Caco-2 (cell line): Measurements from ENCODE around the gene OR7C2. TPM values are rescaled to one million over a fixed set of nuclear protein-coding genes. Genes with fewer than 3 reads are reported as not detected.
"Not testable (repeated sequence)": the region's sequence is repeated elsewhere in the genome, so short reads cannot be mapped to it uniquely, and the experiment has no call there.

ENCODE experiments used
- BruUV-seq: library from RNA; stranded (reverse); fragments of 400-500 nt; replicated peaks from 2 replicates; lab custom pipeline; 2021; lab: Mats Ljungman, UMichigan
- CTCF ChIA-PET: fragments of 300-600 bp; sonication (Branson Sonifier 250); formaldehyde crosslinking; loops from one replicate; lab custom pipeline; 2022; ENCODE audit warnings: antibody characterized with exemption; lab: Charles Lee
- POLR2A ChIA-PET: fragments of 300-600 bp; sonication (Branson Sonifier 250); formaldehyde crosslinking; loops from one replicate; lab custom pipeline; 2022; ENCODE audit warnings: antibody characterized with exemption; lab: Charles Lee
- DNase-seq, 2 experiments: peaks; one replicate each; pipeline versions ENCODE4 v3.0.0 to v3.0.0-alpha.2; 2020 to 2022
- H3K27me3 ChIP-seq: replicated peaks from 2 replicates; pipeline ENCODE4 v1.6.0; 2011; ENCODE audit warnings: low read length; ENCODE audit not compliant: control insufficient read depth, insufficient read depth
- H3K36me3 ChIP-seq: 2 replicates; pipeline ENCODE4 v1.5.1; 2011; ENCODE audit warnings: low read length; ENCODE audit not compliant: control insufficient read depth, insufficient read depth
- H3K4me1 ChIP-seq: fragments of 250-450 bp; sonication (Bioruptor Pico); 2 replicates; pipeline ENCODE4 v1.5.1; 2020; ENCODE audit warnings: mild to moderate bottlenecking
- H3K4me3 ChIP-seq: 2 replicates; pipeline ENCODE4 v1.5.1; 2011; ENCODE audit warnings: low read depth, mild to moderate bottlenecking, control low read depth, low read length
- H3K9me3 ChIP-seq: fragments of 250-450 bp; sonication (Bioruptor Pico); 2 replicates; pipeline ENCODE4 v1.5.1; 2020; ENCODE audit warnings: mild to moderate bottlenecking, moderate library complexity
- H3K27ac Mint-ChIP-seq: one replicate; pipeline ENCODE4 v1.8.0; 2022; ENCODE audit warnings: mixed read lengths; ENCODE audit not compliant: unreplicated experiment
- H3K27me3 Mint-ChIP-seq: one replicate; pipeline ENCODE4 v1.8.0; 2022; ENCODE audit warnings: mixed read lengths; ENCODE audit not compliant: insufficient read depth, unreplicated experiment
- H3K36me3 Mint-ChIP-seq: one replicate; pipeline ENCODE4 v1.8.0; 2022; ENCODE audit warnings: mild to moderate bottlenecking, mixed read lengths; ENCODE audit not compliant: insufficient read depth, unreplicated experiment
- H3K4me1 Mint-ChIP-seq: one replicate; pipeline ENCODE4 v1.8.0; 2022; ENCODE audit warnings: low read depth, mixed read lengths; ENCODE audit not compliant: unreplicated experiment
- H3K4me3 Mint-ChIP-seq: one replicate; pipeline ENCODE4 v1.8.0; 2022; ENCODE audit warnings: mild to moderate bottlenecking, moderate library complexity, mixed read lengths; ENCODE audit not compliant: unreplicated experiment
- H3K9me3 Mint-ChIP-seq: one replicate; pipeline ENCODE4 v1.8.0; 2022; ENCODE audit warnings: mixed read lengths; ENCODE audit not compliant: unreplicated experiment
- intact Hi-C: fragments of 100-400 bp; cut with micrococcal nuclease; formaldehyde crosslinking; loops from one replicate; pipeline ENCODE4 v1.10.0; 2022; ENCODE audit not compliant: unreplicated experiment
- total RNA-seq: library from RNA; stranded (reverse); gene quantifications from 2 replicates; pipeline ENCODE4 v1.2.3, GENCODE V29; 2022
- TF ChIP-seq, protein P1 (sequence below), 2 experiments: fragments of 200-600 bp in 1 of 2; IDR thresholded peaks; 1 replicate in 1 of 2; 2 replicates in 1 of 2; pipeline versions ENCODE4 v1.5.1 to v1.8.0; 2011 to 2022; ENCODE audit warnings: antibody characterized with exemption in 1 of 2, control low read depth in 1 of 2, inconsistent platforms in 1 of 2, low read depth in 1 of 2, low read length in 1 of 2, mild to moderate bottlenecking in 1 of 2, moderate library complexity in 1 of 2; ENCODE audit not compliant: insufficient read depth in 1 of 2, severe bottlenecking in 1 of 2, unreplicated experiment in 1 of 2

Gene OR7C2
- total RNA-seq, 1 experiment from 2014 or later: not detected

DNA sequence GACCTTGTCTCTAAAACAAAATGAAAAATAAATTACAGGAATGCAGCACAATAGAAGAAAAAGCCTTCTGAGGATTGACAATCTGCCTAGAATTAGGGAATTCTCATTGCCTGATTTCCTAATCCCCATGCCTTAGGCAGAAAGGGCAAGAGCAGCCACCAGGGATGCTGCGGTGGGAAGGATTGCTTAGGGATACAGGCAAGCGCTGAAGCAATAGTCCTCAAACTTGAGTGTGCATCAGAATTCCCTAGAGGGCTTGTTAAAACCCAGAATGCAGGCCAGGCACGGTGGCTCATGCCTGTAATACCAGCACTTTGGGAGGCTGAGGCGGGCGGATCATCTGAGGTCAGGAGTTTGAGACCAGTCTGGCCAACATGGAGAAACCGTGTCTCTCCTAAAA, 1.0 kb upstream of the OR7C2 start:
- no TSS peak for BruUV-seq
- peaks cover 12% of the 10 kb centered on the region for H3K27me3 Mint-ChIP-seq
- no peaks in the 10 kb centered on the region for H3K9me3 ChIP-seq
- H3K4me1 Mint-ChIP-seq: no peaks in the 10 kb centered on the region
- H3K4me3 Mint-ChIP-seq: no peak overlapping the region
- H3K27ac Mint-ChIP-seq: no peak overlapping the region
- H3K9me3 Mint-ChIP-seq: peaks cover 10% of the 10 kb centered on the region
- CTCF ChIA-PET: no interaction called here
- TF ChIP-seq, protein P1, sequence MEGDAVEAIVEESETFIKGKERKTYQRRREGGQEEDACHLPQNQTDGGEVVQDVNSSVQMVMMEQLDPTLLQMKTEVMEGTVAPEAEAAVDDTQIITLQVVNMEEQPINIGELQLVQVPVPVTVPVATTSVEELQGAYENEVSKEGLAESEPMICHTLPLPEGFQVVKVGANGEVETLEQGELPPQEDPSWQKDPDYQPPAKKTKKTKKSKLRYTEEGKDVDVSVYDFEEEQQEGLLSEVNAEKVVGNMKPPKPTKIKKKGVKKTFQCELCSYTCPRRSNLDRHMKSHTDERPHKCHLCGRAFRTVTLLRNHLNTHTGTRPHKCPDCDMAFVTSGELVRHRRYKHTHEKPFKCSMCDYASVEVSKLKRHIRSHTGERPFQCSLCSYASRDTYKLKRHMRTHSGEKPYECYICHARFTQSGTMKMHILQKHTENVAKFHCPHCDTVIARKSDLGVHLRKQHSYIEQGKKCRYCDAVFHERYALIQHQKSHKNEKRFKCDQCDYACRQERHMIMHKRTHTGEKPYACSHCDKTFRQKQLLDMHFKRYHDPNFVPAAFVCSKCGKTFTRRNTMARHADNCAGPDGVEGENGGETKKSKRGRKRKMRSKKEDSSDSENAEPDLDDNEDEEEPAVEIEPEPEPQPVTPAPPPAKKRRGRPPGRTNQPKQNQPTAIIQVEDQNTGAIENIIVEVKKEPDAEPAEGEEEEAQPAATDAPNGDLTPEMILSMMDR (IDR thresholded peaks at IDR 0.05; ENCODE audit: insufficient read depth in 1 of 2, low read depth in 1 of 2, low read length in 1 of 2, severe bottlenecking in 1 of 2, unreplicated experiment in 1 of 2): no peak
- intact Hi-C loops: no loop called here
- H3K27me3 ChIP-seq: no peaks in the 10 kb centered on the region
- no peaks in the 10 kb centered on the region for H3K4me1 ChIP-seq
- peaks cover 6% of the 10 kb centered on the region for H3K36me3 Mint-ChIP-seq
- no peak overlapping the region for H3K4me3 ChIP-seq
- H3K36me3 ChIP-seq: no peaks in the 10 kb centered on the region
- POLR2A ChIA-PET: no interaction called here
- DNase-seq: no peak

DNA sequence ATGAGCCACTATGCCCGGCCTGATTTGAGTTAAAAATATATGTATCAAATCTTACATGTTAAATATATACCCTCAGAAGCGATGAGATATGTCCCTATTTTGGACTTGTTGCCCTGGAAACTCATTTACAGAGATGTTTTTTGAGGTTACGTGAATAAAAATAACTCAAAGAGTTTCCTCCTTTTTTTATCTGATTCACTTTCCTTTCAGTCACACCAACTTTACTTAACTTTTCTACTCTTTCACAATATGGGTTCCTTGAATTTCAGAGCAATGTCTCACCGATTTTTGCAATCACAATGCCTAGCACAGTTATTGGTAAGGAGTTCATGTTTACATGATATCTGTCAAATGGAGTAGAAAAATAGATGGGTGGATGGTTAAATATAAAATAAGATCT, 2.3 kb downstream of the OR7C2 start:
- POLR2A ChIA-PET: no interaction called here

DNA sequence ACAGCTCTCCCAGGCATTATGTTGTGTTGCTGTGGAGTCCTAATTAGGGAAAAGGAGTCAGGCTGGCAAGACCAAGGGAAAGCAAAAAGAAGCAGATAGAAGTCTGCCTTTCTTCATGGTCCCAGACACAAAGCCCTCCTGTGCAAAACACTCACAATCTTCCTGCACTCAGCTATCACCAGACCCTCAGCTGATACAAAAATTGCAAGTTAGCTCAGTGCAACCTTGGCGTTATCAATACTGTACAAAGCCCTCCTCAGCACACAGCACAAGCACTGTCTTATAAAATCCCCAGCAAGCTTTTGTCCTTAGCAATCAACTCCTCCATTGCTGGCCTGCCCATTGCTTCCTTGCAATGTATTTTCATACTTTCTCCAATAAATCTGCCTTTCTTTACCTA, 3.2 kb downstream of the OR7C2 start:
- Histone ChIP-seq H3K4me1 (no peaks in the 10 kb centered on the region), H3K27me3 (no peaks in the 10 kb centered on the region), H3K4me3 (no peak overlapping the region), H3K9me3 (no peaks in the 10 kb centered on the region), H3K36me3 (no peaks in the 10 kb centered on the region)
- DNase-seq: no peak
- peaks cover 20% of the 10 kb centered on the region for H3K9me3 Mint-ChIP-seq
- no peak overlapping the region for H3K27ac Mint-ChIP-seq
- H3K36me3 Mint-ChIP-seq: peaks cover 6% of the 10 kb centered on the region
- H3K4me3 Mint-ChIP-seq: no peak overlapping the region
- TF ChIP-seq, protein P1 (IDR thresholded peaks at IDR 0.05; ENCODE audit: insufficient read depth in 1 of 2, low read depth in 1 of 2, low read length in 1 of 2, severe bottlenecking in 1 of 2, unreplicated experiment in 1 of 2): no peak
- H3K4me1 Mint-ChIP-seq: no peaks in the 10 kb centered on the region
- ChIA-PET POLR2A (no interaction called here), CTCF (interaction anchor here (0.6 kb wide), 1 partner anchor 1494 kb away, joined by 3 read pairs; no protein-coding TSS in a partner anchor)
- BruUV-seq: no TSS peak
- intact Hi-C loops: no loop called here
- peaks cover 18% of the 10 kb centered on the region for H3K27me3 Mint-ChIP-seq

More for the DNA sequence above, 2.3 kb downstream of the OR7C2 start:
- intact Hi-C loops: no loop called here
- no peak overlapping the region for H3K4me3 ChIP-seq
- TF ChIP-seq, protein P1 (IDR thresholded peaks at IDR 0.05; ENCODE audit: insufficient read depth in 1 of 2, low read depth in 1 of 2, low read length in 1 of 2, severe bottlenecking in 1 of 2, unreplicated experiment in 1 of 2): no peak
- CTCF ChIA-PET: no interaction called here
- Mint-ChIP-seq H3K27me3 (peaks cover 18% of the 10 kb centered on the region), H3K4me3 (no peak overlapping the region), H3K27ac (no peak overlapping the region), H3K36me3 (peaks cover 6% of the 10 kb centered on the region), H3K9me3 (peaks cover 20% of the 10 kb centered on the region), H3K4me1 (no peaks in the 10 kb centered on the region)
- BruUV-seq: no TSS peak
- no peaks in the 10 kb centered on the region for H3K36me3 ChIP-seq
- H3K4me1 ChIP-seq: no peaks in the 10 kb centered on the region
- no peaks in the 10 kb centered on the region for H3K9me3 ChIP-seq
- H3K27me3 ChIP-seq: no peaks in the 10 kb centered on the region
- DNase-seq: no peak

DNA sequence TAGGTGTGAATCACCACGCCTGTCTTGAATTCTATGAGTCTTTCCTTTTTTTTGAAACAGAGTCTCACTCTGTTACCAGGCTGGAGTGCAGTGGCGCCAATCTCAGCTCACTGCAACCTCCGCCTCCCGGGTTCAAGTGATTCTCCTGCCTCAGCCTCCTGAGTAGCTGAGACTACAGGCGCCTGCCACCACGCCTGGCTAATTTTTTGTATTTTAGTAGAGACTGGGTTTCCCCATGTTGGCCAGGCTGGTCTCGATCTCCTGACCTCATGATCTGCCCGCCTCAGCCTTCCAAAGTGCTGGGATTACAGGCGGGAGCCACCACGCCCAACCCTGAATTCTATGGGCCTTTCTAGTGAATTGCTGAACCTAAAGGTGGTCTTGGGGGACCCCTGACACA, 8.1 kb downstream of the OR7C2 start:
- DNase-seq, H3K27me3 Mint-ChIP-seq, H3K9me3 ChIP-seq, H3K27ac Mint-ChIP-seq, POLR2A ChIA-PET, H3K27me3 ChIP-seq, CTCF ChIA-PET, H3K4me1 ChIP-seq, H3K36me3 Mint-ChIP-seq, H3K4me1 Mint-ChIP-seq, H3K4me3 Mint-ChIP-seq, H3K4me3 ChIP-seq, BruUV-seq, H3K36me3 ChIP-seq, intact Hi-C loops: not testable (repeated sequence)
- H3K9me3 Mint-ChIP-seq: peaks cover 18% of the 10 kb centered on the region
